ENCODE results near the gene KRT82. TPM values are rescaled to one million over a fixed set of nuclear protein-coding genes. Genes with fewer than 3 reads are reported as not detected.

KRT82 gene
- total and polyA plus RNA-seq, 8 donors: not detected

DNA sequence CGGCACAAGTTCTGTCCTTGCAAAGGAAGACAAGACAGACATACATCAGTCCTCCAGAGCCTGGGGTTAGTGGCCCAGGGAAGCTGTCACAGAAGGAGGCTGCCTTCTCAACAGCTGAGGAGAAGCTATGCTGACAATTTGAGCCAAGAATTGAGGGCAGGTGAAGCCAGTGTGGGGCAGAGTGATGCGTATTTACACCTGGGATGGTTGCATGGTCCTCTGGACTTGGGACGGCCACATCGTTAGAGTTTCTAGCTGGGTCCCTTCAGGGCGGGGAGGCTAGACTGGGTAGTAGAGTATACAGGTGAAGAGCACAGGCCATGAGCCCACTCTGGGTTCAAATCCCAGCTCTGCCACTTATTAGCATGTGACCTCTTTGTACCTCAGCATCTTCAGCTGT, 55.3 kb downstream of the KRT82 start:
- TF ChIP-seq, protein P1, sequence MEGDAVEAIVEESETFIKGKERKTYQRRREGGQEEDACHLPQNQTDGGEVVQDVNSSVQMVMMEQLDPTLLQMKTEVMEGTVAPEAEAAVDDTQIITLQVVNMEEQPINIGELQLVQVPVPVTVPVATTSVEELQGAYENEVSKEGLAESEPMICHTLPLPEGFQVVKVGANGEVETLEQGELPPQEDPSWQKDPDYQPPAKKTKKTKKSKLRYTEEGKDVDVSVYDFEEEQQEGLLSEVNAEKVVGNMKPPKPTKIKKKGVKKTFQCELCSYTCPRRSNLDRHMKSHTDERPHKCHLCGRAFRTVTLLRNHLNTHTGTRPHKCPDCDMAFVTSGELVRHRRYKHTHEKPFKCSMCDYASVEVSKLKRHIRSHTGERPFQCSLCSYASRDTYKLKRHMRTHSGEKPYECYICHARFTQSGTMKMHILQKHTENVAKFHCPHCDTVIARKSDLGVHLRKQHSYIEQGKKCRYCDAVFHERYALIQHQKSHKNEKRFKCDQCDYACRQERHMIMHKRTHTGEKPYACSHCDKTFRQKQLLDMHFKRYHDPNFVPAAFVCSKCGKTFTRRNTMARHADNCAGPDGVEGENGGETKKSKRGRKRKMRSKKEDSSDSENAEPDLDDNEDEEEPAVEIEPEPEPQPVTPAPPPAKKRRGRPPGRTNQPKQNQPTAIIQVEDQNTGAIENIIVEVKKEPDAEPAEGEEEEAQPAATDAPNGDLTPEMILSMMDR (IDR thresholded peaks at IDR 0.05): no peak
- Histone ChIP-seq H3K36me3 (no peaks in the 10 kb centered on the region), H3K27ac (no peak overlapping the region), H3K27me3 (peaks cover 0 to 5% of the 10 kb centered on the region in 2 donors), H3K9me3 (no peaks in the 10 kb centered on the region), H3K4me3 (no peak overlapping the region), H3K4me1 (peaks cover 0 to 5% of the 10 kb centered on the region in 2 donors)
- DNase-seq: no peak
- intact Hi-C loops (cut with DNase I): no loop called here
- ATAC-seq: no peak

DNA sequence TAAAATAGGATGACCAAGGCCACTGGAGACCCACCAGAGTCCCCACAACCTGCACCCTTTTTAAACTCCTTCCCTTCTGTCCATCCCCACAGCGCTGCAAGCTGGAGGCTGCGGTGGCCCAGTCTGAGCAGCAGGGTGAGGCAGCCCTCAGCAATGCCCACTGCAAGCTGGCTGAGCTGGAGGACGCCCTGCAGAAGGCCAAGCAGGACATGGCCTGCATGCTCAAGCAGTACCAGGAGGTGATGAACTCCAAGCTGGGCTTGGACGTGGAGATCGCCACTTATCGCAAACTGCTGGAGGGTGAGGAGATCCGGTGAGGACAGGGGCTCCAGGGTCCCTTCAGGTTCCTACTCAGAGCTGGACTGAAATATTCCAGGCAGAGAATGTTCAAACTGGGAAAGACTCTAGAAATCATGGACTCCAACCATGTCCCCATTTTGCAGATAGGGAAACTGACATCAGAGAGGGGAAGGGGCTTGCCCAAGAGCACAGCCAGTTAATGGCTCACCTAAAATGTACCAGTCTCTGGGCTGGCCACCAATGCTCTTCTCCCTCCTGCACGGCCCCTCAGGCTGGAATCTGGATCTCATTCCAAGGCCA, 56.0 kb downstream of the KRT82 start:
- no peaks in the 10 kb centered on the region for H3K36me3 ChIP-seq
- intact Hi-C loops (cut with DNase I): no loop called here
- ATAC-seq (no peak), DNase-seq (no peak)
- TF ChIP-seq, protein P1 (IDR thresholded peaks at IDR 0.05): no peak
- no peaks in the 10 kb centered on the region for H3K9me3 ChIP-seq
- H3K27ac ChIP-seq: no peak overlapping the region
- peaks cover 0 to 4% of the 10 kb centered on the region in 2 donors for H3K27me3 ChIP-seq
- H3K4me3 ChIP-seq: no peak overlapping the region
- peaks cover 0 to 6% of the 10 kb centered on the region in 2 donors for H3K4me1 ChIP-seq

DNA sequence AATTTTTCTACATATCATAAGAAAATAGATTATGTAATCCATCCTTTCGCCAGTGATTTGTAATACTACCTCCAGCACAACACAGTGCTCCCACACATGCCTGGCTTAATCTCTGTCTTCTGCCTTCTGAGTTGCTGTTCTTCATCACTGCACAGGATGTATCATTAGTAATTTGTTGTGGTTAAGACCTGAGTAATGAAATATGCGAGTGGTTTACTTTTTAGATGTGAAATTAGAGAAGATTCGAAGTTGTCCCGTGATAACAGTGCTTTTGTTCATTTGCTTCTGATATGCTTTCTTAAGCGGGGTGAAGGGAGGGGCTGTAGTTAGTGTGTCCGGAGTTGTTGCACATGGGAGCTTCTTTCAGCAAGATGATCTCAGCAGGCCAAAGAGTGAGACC, 56.9 kb downstream of the KRT82 start:
- no peak for ATAC-seq
- Histone ChIP-seq H3K4me3 (no peak overlapping the region), H3K9me3 (no peaks in the 10 kb centered on the region), H3K27ac (no peak overlapping the region), H3K4me1 (peaks cover 0 to 6% of the 10 kb centered on the region in 2 donors), H3K36me3 (no peaks in the 10 kb centered on the region), H3K27me3 (peaks cover 0 to 4% of the 10 kb centered on the region in 2 donors)
- intact Hi-C loops (cut with DNase I): no loop called here
- no peak for DNase-seq
- TF ChIP-seq, protein P1 (IDR thresholded peaks at IDR 0.05): no peak

DNA sequence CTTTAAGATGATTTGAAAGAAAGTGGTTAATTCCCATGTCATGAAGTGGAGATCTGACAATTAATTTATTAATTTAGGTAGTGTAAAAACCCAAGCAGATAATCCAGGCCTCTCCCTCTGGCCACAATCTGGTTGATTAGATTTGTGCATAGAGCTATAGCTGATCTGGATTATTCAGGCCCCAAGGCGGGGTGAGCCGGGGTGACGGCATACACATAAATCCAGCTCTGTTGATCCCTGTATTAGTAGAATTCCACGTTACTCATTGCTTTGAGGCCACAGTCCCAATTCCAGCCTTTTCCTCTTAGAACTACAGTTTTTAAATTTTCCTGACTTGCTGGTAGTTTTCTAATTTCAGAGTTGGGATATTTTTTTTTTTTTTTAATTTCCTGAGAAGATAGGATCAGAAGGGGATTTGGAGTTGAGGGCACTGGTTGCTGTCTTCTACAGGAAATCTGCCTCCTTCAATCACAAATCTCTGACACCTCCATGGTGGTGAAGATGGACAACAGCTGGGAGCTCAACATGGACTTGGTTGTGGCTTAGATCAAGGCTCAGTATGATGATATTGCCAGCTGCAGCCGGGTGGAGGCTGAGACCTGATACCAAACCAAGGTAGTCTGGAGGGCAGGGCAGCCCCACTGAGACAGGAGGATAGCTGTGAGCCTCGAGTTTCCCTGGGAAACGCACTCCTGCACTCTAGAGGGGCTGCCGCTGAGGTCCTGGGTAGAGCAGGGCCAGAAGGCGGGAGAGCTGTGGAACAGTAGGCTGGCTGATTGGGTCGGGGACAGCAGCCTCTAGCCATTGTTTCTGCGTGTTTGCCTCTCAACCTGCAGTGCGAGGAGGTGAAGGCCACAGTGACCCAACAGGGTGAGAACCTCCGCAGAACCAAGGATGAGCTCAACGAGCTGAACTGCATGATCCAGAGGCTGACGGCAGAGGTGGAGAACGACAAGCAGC, 58.3 kb downstream of the KRT82 start:
- no peak for DNase-seq
- Histone ChIP-seq H3K9me3 (peaks cover 0 to 3% of the 10 kb centered on the region in 2 donors), H3K27me3 (peaks cover 0 to 4% of the 10 kb centered on the region in 2 donors), H3K27ac (no peak overlapping the region), H3K36me3 (no peaks in the 10 kb centered on the region), H3K4me3 (no peak overlapping the region), H3K4me1 (peaks cover 0 to 6% of the 10 kb centered on the region in 2 donors)
- intact Hi-C loops (cut with DNase I): no loop called here
- no peak for ATAC-seq
- TF ChIP-seq, protein P1 (IDR thresholded peaks at IDR 0.05): no peak

DNA sequence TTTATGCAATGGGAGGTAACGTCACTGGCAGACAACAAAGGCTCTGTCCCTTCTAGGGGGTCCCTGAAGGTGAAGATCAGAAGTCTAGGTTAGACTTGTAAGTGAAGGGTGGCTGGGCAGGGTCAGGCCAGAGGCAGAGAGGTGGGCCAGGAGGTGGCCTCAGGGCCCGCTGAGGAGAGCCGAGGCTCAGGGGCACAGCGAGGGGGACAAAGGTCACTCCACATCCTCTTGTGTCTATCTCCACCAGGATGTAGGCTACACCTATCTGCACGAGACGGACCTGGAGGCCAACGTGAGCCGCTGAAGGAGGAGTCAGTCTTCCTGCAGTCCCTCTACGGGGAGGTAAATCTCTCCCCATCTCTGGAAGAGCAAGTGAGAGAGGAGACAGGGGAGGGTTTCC, 59.1 kb downstream of the KRT82 start:
- DNase-seq: no peak
- Histone ChIP-seq H3K36me3 (no peaks in the 10 kb centered on the region), H3K4me1 (peaks cover 0 to 6% of the 10 kb centered on the region in 2 donors), H3K9me3 (peaks cover 0 to 3% of the 10 kb centered on the region in 2 donors), H3K27me3 (no peaks in the 10 kb centered on the region), H3K27ac (no peak overlapping the region), H3K4me3 (no peak overlapping the region)
- intact Hi-C loops (cut with DNase I): no loop called here
- ATAC-seq: no peak
- TF ChIP-seq, protein P1 (IDR thresholded peaks at IDR 0.05): no peak

Measured in left lung (tissue), 10 donors.